H9 (cell line): ENCODE data around the gene SMARCAL1. TPM values are rescaled to one million over a fixed set of nuclear protein-coding genes. Genes with fewer than 3 reads are reported as not detected.

ENCODE experiments used
- DNase-seq: peaks from one replicate; pipeline ENCODE4 v3.0.0-alpha.2; 2017
- H2AFZ ChIP-seq: one replicate; pipeline ENCODE4 v1.6.1; 2013; ENCODE audit warnings: mild to moderate bottlenecking, low read length, control low read depth, moderate library complexity
- H2AK5ac ChIP-seq: 2 replicates; pipeline ENCODE4 v1.6.1; 2013; ENCODE audit warnings: low read length, control low read depth, mixed read lengths; ENCODE audit not compliant: insufficient read length
- H2BK120ac ChIP-seq: one replicate; pipeline ENCODE4 v1.6.1; 2013; ENCODE audit warnings: low read depth, mild to moderate bottlenecking, low read length, control low read depth, inconsistent platforms; ENCODE audit not compliant: poor library complexity, severe bottlenecking
- H2BK12ac ChIP-seq: 2 replicates; pipeline ENCODE4 v1.6.1; 2013; ENCODE audit warnings: low read length, control low read depth, mixed read lengths, low read depth; ENCODE audit not compliant: insufficient read length
- H2BK15ac ChIP-seq: 2 replicates; pipeline ENCODE4 v1.6.1; 2013; ENCODE audit warnings: low read depth, low read length, control low read depth
- H2BK20ac ChIP-seq: one replicate; pipeline ENCODE4 v1.6.1; 2013; ENCODE audit warnings: low read depth, mild to moderate bottlenecking, low read length, control low read depth, inconsistent platforms; ENCODE audit not compliant: poor library complexity, severe bottlenecking
- H2BK5ac ChIP-seq: 2 replicates; pipeline ENCODE4 v1.6.1; 2013; ENCODE audit warnings: low read length, control low read depth, mixed read lengths; ENCODE audit not compliant: insufficient read length
- H3K14ac ChIP-seq: 2 replicates; pipeline ENCODE4 v1.6.1; 2013; ENCODE audit warnings: low read length, control low read depth; ENCODE audit not compliant: insufficient read depth
- H3K18ac ChIP-seq: 2 replicates; pipeline ENCODE4 v1.6.1; 2013; ENCODE audit warnings: low read depth, mild to moderate bottlenecking, mixed read lengths, low read length, control low read depth; ENCODE audit not compliant: insufficient read length
- H3K23ac ChIP-seq: 2 replicates; pipeline ENCODE4 v1.6.1; 2013; ENCODE audit warnings: low read length, control low read depth, mixed read lengths, low read depth; ENCODE audit not compliant: insufficient read length
- H3K23me2 ChIP-seq: 2 replicates; pipeline ENCODE4 v1.6.1; 2013; ENCODE audit warnings: low read depth, mild to moderate bottlenecking, mixed read lengths, low read length, control low read depth; ENCODE audit not compliant: insufficient read length, poor library complexity, severe bottlenecking
- H3K27ac ChIP-seq: 2 replicates; pipeline ENCODE4 v1.5.1; 2013; ENCODE audit warnings: low read length, control low read depth, mixed read lengths, low read depth; ENCODE audit not compliant: insufficient read length
- H3K27me3 ChIP-seq: 2 replicates; pipeline ENCODE4 v1.6.1; 2013; ENCODE audit warnings: low read length, control low read depth, inconsistent platforms; ENCODE audit not compliant: insufficient read depth
- H3K4ac ChIP-seq: 2 replicates; pipeline ENCODE4 v1.6.1; 2013; ENCODE audit warnings: low read depth, mild to moderate bottlenecking, control low read depth, inconsistent platforms, low read length, moderate library complexity
- H3K4me1 ChIP-seq: 2 replicates; pipeline ENCODE4 v1.6.1; 2013; ENCODE audit warnings: low read length, control low read depth, inconsistent platforms; ENCODE audit not compliant: insufficient read depth
- H3K4me2 ChIP-seq: 2 replicates; pipeline ENCODE4 v1.6.1; 2013; ENCODE audit warnings: low read length, control low read depth, mixed read lengths; ENCODE audit not compliant: insufficient read length, insufficient read depth
- H3K56ac ChIP-seq: 2 replicates; pipeline ENCODE4 v1.6.1; 2013; ENCODE audit warnings: low read depth, mild to moderate bottlenecking, mixed read lengths, low read length, control low read depth; ENCODE audit not compliant: insufficient read length
- H3K79me1 ChIP-seq: 2 replicates; pipeline ENCODE4 v1.6.1; 2013; ENCODE audit warnings: low read depth, mild to moderate bottlenecking, moderate library complexity, low read length, control low read depth, inconsistent platforms; ENCODE audit not compliant: insufficient read depth, poor library complexity, severe bottlenecking
- H3K79me2 ChIP-seq: 2 replicates; pipeline ENCODE4 v1.6.1; 2013; ENCODE audit warnings: low read length, control low read depth, inconsistent platforms; ENCODE audit not compliant: insufficient read depth
- H3K9ac ChIP-seq: 2 replicates; pipeline ENCODE4 v1.6.1; 2013; ENCODE audit warnings: low read length, control low read depth, mixed read lengths; ENCODE audit not compliant: insufficient read length; ENCODE audit errors: extremely low read depth
- H3K9me3 ChIP-seq: one replicate; pipeline ENCODE4 v1.6.1; 2013; ENCODE audit warnings: low read depth, low read length, inconsistent platforms; ENCODE audit not compliant: control insufficient read depth
- H3T11ph ChIP-seq: one replicate; pipeline ENCODE4 v1.6.1; 2013; ENCODE audit warnings: mild to moderate bottlenecking, low read length, control low read depth, inconsistent platforms
- H4K20me1 ChIP-seq: one replicate; pipeline ENCODE4 v1.6.1; 2013; ENCODE audit not compliant: control insufficient read depth, insufficient read length, insufficient read depth
- H4K5ac ChIP-seq: 2 replicates; pipeline ENCODE4 v1.6.1; 2013; ENCODE audit warnings: low read depth, mild to moderate bottlenecking, mixed read lengths, low read length, control low read depth; ENCODE audit not compliant: insufficient read length
- H4K8ac ChIP-seq: replicated peaks from 2 replicates; pipeline ENCODE4 v1.6.1; 2013; ENCODE audit warnings: low read length, control low read depth, mixed read lengths, low read depth; ENCODE audit not compliant: insufficient read length
- H4K91ac ChIP-seq: 2 replicates; pipeline ENCODE4 v1.6.1; 2013; ENCODE audit warnings: low read depth, mild to moderate bottlenecking, moderate library complexity, mixed read lengths, low read length, control low read depth; ENCODE audit not compliant: insufficient read length
- H3K27ac Mint-ChIP-seq, 3 experiments: 2 replicates in 2 of 3; 3 replicates in 1 of 3; pipeline ENCODE4 v1.8.0; 2020 to 2021; ENCODE audit warnings: mixed read lengths in 3 of 3, mild to moderate bottlenecking in 1 of 3, moderate library complexity in 1 of 3
- H3K27me3 Mint-ChIP-seq: 2 replicates; pipeline ENCODE4 v1.8.0; 2021; ENCODE audit warnings: low read depth, mild to moderate bottlenecking, moderate library complexity, mixed read lengths
- H3K36me3 Mint-ChIP-seq, 3 experiments: 2 replicates in 2 of 3; 3 replicates in 1 of 3; pipeline ENCODE4 v1.8.0; 2020 to 2021; ENCODE audit warnings: low read depth in 3 of 3, mixed read lengths in 3 of 3; ENCODE audit not compliant: insufficient read depth in 1 of 3
- H3K4me1 Mint-ChIP-seq, 2 experiments: 2 replicates each; pipeline ENCODE4 v1.8.0; 2020; ENCODE audit warnings: mixed read lengths in 2 of 2
- H3K4me3 Mint-ChIP-seq, 2 experiments: 2 replicates in 1 of 2; 3 replicates in 1 of 2; pipeline ENCODE4 v1.8.0; 2020 to 2021; ENCODE audit warnings: mild to moderate bottlenecking in 2 of 2, mixed read lengths in 2 of 2, moderate library complexity in 1 of 2
- H3K9me3 Mint-ChIP-seq, 2 experiments: 2 replicates in 1 of 2; 3 replicates in 1 of 2; pipeline ENCODE4 v1.8.0; 2020; ENCODE audit warnings: mild to moderate bottlenecking in 2 of 2, mixed read lengths in 2 of 2, moderate library complexity in 1 of 2
- WGBS: extraction: QIAGEN DNeasy Blood & Tissue Kit; methylation state at CpG from one replicate; pipeline ENCODE4 v1.1.7; 2013; ENCODE audit warnings: missing lambda C conversion rate, low lambda C conversion rate, mixed read lengths; ENCODE audit not compliant: insufficient read length; ENCODE audit errors: extremely low coverage; 5-methylcytosine and 5-hydroxymethylcytosine counted together
- total RNA-seq: library from RNA; stranded (reverse); gene quantifications from 2 replicates; pipeline ENCODE4 v1.2.1, GENCODE V29; 2021
- TF ChIP-seq, protein P1 (sequence below): fragments of 200-600 bp; sonication (generic); conservative IDR thresholded peaks from 3 replicates; pipeline ENCODE4 v1.8.0; 2021; ENCODE audit warnings: antibody characterized with exemption, mild to moderate bottlenecking

The SMARCAL1 gene
- total RNA-seq, 1 experiment from 2014 or later = 16.5 TPM

DNA sequence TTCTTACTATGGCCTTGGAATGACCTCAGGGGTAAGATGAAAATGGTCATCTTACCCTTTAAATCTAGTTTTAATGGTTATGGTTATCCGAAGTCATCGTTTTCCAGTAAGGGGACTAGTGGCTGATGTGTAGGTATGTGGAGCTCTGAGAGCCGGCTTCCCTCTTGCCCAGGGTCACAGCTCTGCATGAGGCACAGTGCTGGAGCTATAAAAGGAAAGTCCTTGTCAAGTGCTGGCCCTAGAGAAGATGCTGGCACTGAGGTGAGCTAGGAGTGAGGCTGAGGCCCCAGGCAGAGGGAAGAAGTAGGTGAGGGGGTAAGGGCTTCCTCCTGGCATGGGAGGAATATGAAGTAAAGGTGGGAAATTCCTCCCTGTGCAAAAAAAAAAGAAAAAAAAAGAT, 35.0 kb downstream of the SMARCAL1 start:
- peaks cover 4% of the 10 kb centered on the region; the same call in 1 of the 2 replicates for H3K4me1 ChIP-seq
- Mint-ChIP-seq H3K4me1 (peaks cover 12 to 16% of the 10 kb centered on the region in 2 experiments), H3K36me3 (peaks cover 51 to 68% (median 63%) of the 10 kb centered on the region in 3 experiments), H3K27me3 (no peaks in the 10 kb centered on the region), H3K9me3 (peaks cover 15 to 18% of the 10 kb centered on the region in 2 experiments), H3K27ac (peak overlapping the region in 2 of 3 experiments; percentile 49 to 54; a peak in 1 of 7 replicates), H3K4me3 (no peak overlapping the region)
- TF ChIP-seq, protein P1, sequence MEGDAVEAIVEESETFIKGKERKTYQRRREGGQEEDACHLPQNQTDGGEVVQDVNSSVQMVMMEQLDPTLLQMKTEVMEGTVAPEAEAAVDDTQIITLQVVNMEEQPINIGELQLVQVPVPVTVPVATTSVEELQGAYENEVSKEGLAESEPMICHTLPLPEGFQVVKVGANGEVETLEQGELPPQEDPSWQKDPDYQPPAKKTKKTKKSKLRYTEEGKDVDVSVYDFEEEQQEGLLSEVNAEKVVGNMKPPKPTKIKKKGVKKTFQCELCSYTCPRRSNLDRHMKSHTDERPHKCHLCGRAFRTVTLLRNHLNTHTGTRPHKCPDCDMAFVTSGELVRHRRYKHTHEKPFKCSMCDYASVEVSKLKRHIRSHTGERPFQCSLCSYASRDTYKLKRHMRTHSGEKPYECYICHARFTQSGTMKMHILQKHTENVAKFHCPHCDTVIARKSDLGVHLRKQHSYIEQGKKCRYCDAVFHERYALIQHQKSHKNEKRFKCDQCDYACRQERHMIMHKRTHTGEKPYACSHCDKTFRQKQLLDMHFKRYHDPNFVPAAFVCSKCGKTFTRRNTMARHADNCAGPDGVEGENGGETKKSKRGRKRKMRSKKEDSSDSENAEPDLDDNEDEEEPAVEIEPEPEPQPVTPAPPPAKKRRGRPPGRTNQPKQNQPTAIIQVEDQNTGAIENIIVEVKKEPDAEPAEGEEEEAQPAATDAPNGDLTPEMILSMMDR = no peak
- H3T11ph ChIP-seq = no peak overlapping the region
- H3K27ac ChIP-seq = no peak overlapping the region
- no peak overlapping the region for H3K4me2 ChIP-seq
- no peak overlapping the region for H4K5ac ChIP-seq
- H3K56ac ChIP-seq = no peak overlapping the region
- H3K23ac ChIP-seq = no peak overlapping the region
- no peak overlapping the region for H2BK5ac ChIP-seq
- H3K14ac ChIP-seq = no peak overlapping the region
- no peak overlapping the region for H3K9ac ChIP-seq
- no peak overlapping the region for H3K4ac ChIP-seq
- no peaks in the 10 kb centered on the region for H3K79me2 ChIP-seq
- no peaks in the 10 kb centered on the region for H3K27me3 ChIP-seq
- H4K91ac ChIP-seq = no peak overlapping the region
- H2AFZ ChIP-seq = no peak overlapping the region
- H2BK20ac ChIP-seq = no peak overlapping the region
- no peak overlapping the region for H2BK120ac ChIP-seq
- peaks cover 13% of the 10 kb centered on the region for H3K9me3 ChIP-seq
- no peak overlapping the region for H4K8ac ChIP-seq
- no peak overlapping the region for H3K18ac ChIP-seq
- no peak for DNase-seq
- no peak overlapping the region for H2AK5ac ChIP-seq
- WGBS = no CpG with 5 or more reads among the region's 3 CpGs
- no peak overlapping the region for H2BK15ac ChIP-seq
- no peaks in the 10 kb centered on the region for H4K20me1 ChIP-seq
- no peaks in the 10 kb centered on the region for H3K79me1 ChIP-seq
- no peaks in the 10 kb centered on the region for H3K23me2 ChIP-seq
- H2BK12ac ChIP-seq = no peak overlapping the region
